Activated CD8-positive, alpha-beta memory T cell treated with anti-CD3 and anti-CD28 coated beads for 24 hours (primary cell): ENCODE data around the gene GSE1.

Experiments
- DNase-seq: peaks from one replicate; pipeline ENCODE4 v3.0.0-alpha.2; 2020

The GSE1 gene

GRCh38 chr16:85686912-85687591 is 73.9 kb downstream of the GSE1 start:
- no peak for DNase-seq

- no peak for DNase-seq
Observed at GRCh38 chr16:85687651-85688471, 74.7 kb downstream of the GSE1 start.

- peak; percentile 94 for DNase-seq
Observed at GRCh38 chr16:85688586-85689284, 75.6 kb downstream of the GSE1 start, which contains the start of gene GINS2. Gene GINS2, minus strand, starts transcription at chr16:85688954. Its CDS starts 56 bp downstream, at chr16:85688898.

- DNase-seq, result no peak
Observed at GRCh38 chr16:85689285-85689949, 76.3 kb downstream of the GSE1 start.

GRCh38 chr16:85689950-85690320 is 76.8 kb downstream of the GSE1 start:
- no peak for DNase-seq

GRCh38 chr16:85690469-85691064 is 77.4 kb downstream of the GSE1 start:
- no peak for DNase-seq

- DNase-seq, result no peak
Observed at GRCh38 chr16:85695196-85696128, 82.3 kb downstream of the GSE1 start.

- DNase-seq, result no peak
Observed at GRCh38 chr16:85696781-85697180, 83.7 kb downstream of the GSE1 start.

- no peak for DNase-seq
Observed at GRCh38 chr16:85697431-85697830, 84.3 kb downstream of the GSE1 start.

GRCh38 chr16:85698459-85698891 is 85.4 kb downstream of the GSE1 start:
- no peak for DNase-seq

GRCh38 chr16:85698935-85699558 is 85.9 kb downstream of the GSE1 start:
- no peak for DNase-seq

- no peak for DNase-seq
Observed at GRCh38 chr16:85699628-85700027, 86.5 kb downstream of the GSE1 start.

GRCh38 chr16:85704011-85704410 is 90.9 kb downstream of the GSE1 start:
- DNase-seq, result no peak

- DNase-seq, result no peak
Observed at GRCh38 chr16:85704900-85705846, 92.1 kb downstream of the GSE1 start.

GRCh38 chr16:85706449-85707034 is 93.4 kb downstream of the GSE1 start:
- no peak for DNase-seq

GRCh38 chr16:85707528-85708095 is 94.5 kb downstream of the GSE1 start:
- no peak for DNase-seq

- no peak for DNase-seq
Observed at GRCh38 chr16:85708338-85708737, 95.2 kb downstream of the GSE1 start.

- DNase-seq, result no peak
Observed at GRCh38 chr16:85709766-85710585, 96.9 kb downstream of the GSE1 start.
